HG02642 (cell line): ENCODE results near the gene NACA.

Experiments used
- ATAC-seq: cut with Tn5 transposase; IDR thresholded peaks from one replicate; pipeline ENCODE4 v1.9.1; 2021; ENCODE audit warnings: mild to moderate bottlenecking; ENCODE audit not compliant: unreplicated experiment, poor library complexity

NACA gene

GRCh38 chr12:56694161-56694560 is 30.9 kb downstream of the NACA start:
- no peak for ATAC-seq

GRCh38 chr12:56688846-56689109 is 36.3 kb downstream of the NACA start:
- no peak for ATAC-seq

GRCh38 chr12:56688129-56688845 is 36.8 kb downstream of the NACA start, which contains the start of gene PTGES3:
PTGES3 (minus strand) TSS chr12:56688284; CDS start chr12:56687999, 285 bp downstream.
- ATAC-seq = peak; percentile 74

GRCh38 chr12:56687223-56688128 is 37.6 kb downstream of the NACA start:
- peak; percentile 21 for ATAC-seq

- ATAC-seq = no peak
Observed at GRCh38 chr12:56684745-56685359, 40.2 kb downstream of the NACA start.

- ATAC-seq = no peak
Observed at GRCh38 chr12:56682323-56682722, 42.8 kb downstream of the NACA start.

GRCh38 chr12:56679883-56680575 is 45.1 kb downstream of the NACA start:
- ATAC-seq = no peak

- no peak for ATAC-seq
Observed at GRCh38 chr12:56678852-56679251, 46.2 kb downstream of the NACA start.

GRCh38 chr12:56677680-56678079 is 47.4 kb downstream of the NACA start:
- peak; percentile 64 for ATAC-seq

GRCh38 chr12:56676851-56677580 is 48.1 kb downstream of the NACA start:
- ATAC-seq = no peak

- ATAC-seq = no peak
Observed at GRCh38 chr12:56671608-56672007, 53.5 kb downstream of the NACA start.

GRCh38 chr12:56670836-56671235 is 54.3 kb downstream of the NACA start:
- no peak for ATAC-seq

GRCh38 chr12:56668197-56668457 is 57.0 kb downstream of the NACA start:
- no peak for ATAC-seq
